MG63 (cell line): ENCODE data around the gene RASA2. TPM values are rescaled to one million over a fixed set of nuclear protein-coding genes. Genes with fewer than 3 reads are reported as not detected.

Experiments used
- DNase-seq: peaks from one replicate; pipeline ENCODE4 v3.0.0-alpha.2; 2020
- H3K27me3 ChIP-seq: fragments of 250-450 bp; sonication (Bioruptor Pico); 2 replicates; pipeline ENCODE4 v1.5.1; 2020; ENCODE audit warnings: mild to moderate bottlenecking, moderate library complexity
- H3K36me3 ChIP-seq: fragments of 250-450 bp; sonication (Bioruptor Pico); 2 replicates; pipeline ENCODE4 v1.5.1; 2020; ENCODE audit warnings: mild to moderate bottlenecking, moderate library complexity
- H3K4me3 ChIP-seq: fragments of 250-450 bp; sonication (Bioruptor Pico); 2 replicates; pipeline ENCODE4 v1.5.1; 2020; ENCODE audit warnings: mild to moderate bottlenecking, moderate library complexity
- H3K9me3 ChIP-seq: fragments of 250-450 bp; sonication (Bioruptor Pico); 2 replicates; pipeline ENCODE4 v1.5.1; 2020; ENCODE audit warnings: mild to moderate bottlenecking, moderate library complexity
- total RNA-seq: library from RNA; depleted of rRNA; stranded (reverse); fragments of >200 nt; shearing (Covaris generic); gene quantifications from 2 replicates; pipeline ENCODE4 v1.2.3, GENCODE V29; 2014; ENCODE audit warnings: low replicate concordance; rRNA removed

RASA2 gene
- total RNA-seq, 1 experiment from 2014 or later, result 10.0 TPM

- H3K36me3 ChIP-seq, result no peaks in the 10 kb centered on the region
Measured at GRCh38 chr3:141655801-141656200, 169.0 kb downstream of the RASA2 start.

GRCh38 chr3:141656771-141657170, 169.9 kb downstream of the RASA2 start:
- H3K4me3 ChIP-seq, result no peak overlapping the region
- H3K36me3 ChIP-seq, result no peaks in the 10 kb centered on the region
- DNase-seq, result peak; percentile 72
- H3K9me3 ChIP-seq, result no peaks in the 10 kb centered on the region
- H3K27me3 ChIP-seq, result 0 out of 2 replicates have a peak, but pooled peaks cover 2% of the 10 kb centered on the region

More at GRCh38 chr3:141655801-141656200, 169.0 kb downstream of the RASA2 start:
- H3K27me3 ChIP-seq, result 0 out of 2 replicates have a peak, but pooled peaks cover 2% of the 10 kb centered on the region
- H3K4me3 ChIP-seq, result no peak overlapping the region
- no peaks in the 10 kb centered on the region for H3K9me3 ChIP-seq
- DNase-seq, result no peak

GRCh38 chr3:141657516-141657915, 170.7 kb downstream of the RASA2 start:
- H3K36me3 ChIP-seq, result no peaks in the 10 kb centered on the region

GRCh38 chr3:141659821-141660613, 173.2 kb downstream of the RASA2 start:
- no peaks in the 10 kb centered on the region for H3K9me3 ChIP-seq
- H3K27me3 ChIP-seq, result 0 out of 2 replicates have a peak, but pooled peaks cover 2% of the 10 kb centered on the region
- peak; percentile 82 for DNase-seq
- no peaks in the 10 kb centered on the region for H3K36me3 ChIP-seq
- H3K4me3 ChIP-seq, result peak overlapping the region; percentile 45

More at GRCh38 chr3:141657516-141657915, 170.7 kb downstream of the RASA2 start:
- DNase-seq, result no peak
- H3K9me3 ChIP-seq, result no peaks in the 10 kb centered on the region
- no peak overlapping the region for H3K4me3 ChIP-seq
- 0 out of 2 replicates have a peak, but pooled peaks cover 2% of the 10 kb centered on the region for H3K27me3 ChIP-seq

- no peaks in the 10 kb centered on the region for H3K36me3 ChIP-seq
- 0 out of 2 replicates have a peak, but pooled peaks cover 2% of the 10 kb centered on the region for H3K27me3 ChIP-seq
- no peaks in the 10 kb centered on the region for H3K9me3 ChIP-seq
- peak overlapping the region; percentile 45 for H3K4me3 ChIP-seq
- DNase-seq, result no peak
Measured at GRCh38 chr3:141660614-141660947, 173.8 kb downstream of the RASA2 start.

- Histone ChIP-seq H3K4me3 (no peak overlapping the region), H3K27me3 (0 out of 2 replicates have a peak, but pooled peaks cover 2% of the 10 kb centered on the region), H3K36me3 (no peaks in the 10 kb centered on the region), H3K9me3 (no peaks in the 10 kb centered on the region)
- no peak for DNase-seq
Measured at GRCh38 chr3:141661229-141662196, 174.7 kb downstream of the RASA2 start.

- Histone ChIP-seq H3K4me3 (no peak overlapping the region), H3K36me3 (no peaks in the 10 kb centered on the region), H3K27me3 (0 out of 2 replicates have a peak, but pooled peaks cover 2% of the 10 kb centered on the region), H3K9me3 (peaks cover 10% of the 10 kb centered on the region)
- peak; percentile 24 for DNase-seq
Measured at GRCh38 chr3:141663993-141664392, 177.2 kb downstream of the RASA2 start.

Other genes starting within 250 kb of the RASA2 start
- gene ZBTB38, start 118.5 kb upstream of the RASA2 start, total RNA-seq, result 15.8 and 29.9 TPM in 2 replicates